ENCODE measurements around the gene FASN. TPM values are rescaled to one million over a fixed set of nuclear protein-coding genes. Genes with fewer than 3 reads are reported as not detected.

Gene FASN
- total and polyA plus RNA-seq, 2 donors (not counting 1 experiment from before 2014, with no cell fraction given), result 36.8 to 242 TPM

DNA sequence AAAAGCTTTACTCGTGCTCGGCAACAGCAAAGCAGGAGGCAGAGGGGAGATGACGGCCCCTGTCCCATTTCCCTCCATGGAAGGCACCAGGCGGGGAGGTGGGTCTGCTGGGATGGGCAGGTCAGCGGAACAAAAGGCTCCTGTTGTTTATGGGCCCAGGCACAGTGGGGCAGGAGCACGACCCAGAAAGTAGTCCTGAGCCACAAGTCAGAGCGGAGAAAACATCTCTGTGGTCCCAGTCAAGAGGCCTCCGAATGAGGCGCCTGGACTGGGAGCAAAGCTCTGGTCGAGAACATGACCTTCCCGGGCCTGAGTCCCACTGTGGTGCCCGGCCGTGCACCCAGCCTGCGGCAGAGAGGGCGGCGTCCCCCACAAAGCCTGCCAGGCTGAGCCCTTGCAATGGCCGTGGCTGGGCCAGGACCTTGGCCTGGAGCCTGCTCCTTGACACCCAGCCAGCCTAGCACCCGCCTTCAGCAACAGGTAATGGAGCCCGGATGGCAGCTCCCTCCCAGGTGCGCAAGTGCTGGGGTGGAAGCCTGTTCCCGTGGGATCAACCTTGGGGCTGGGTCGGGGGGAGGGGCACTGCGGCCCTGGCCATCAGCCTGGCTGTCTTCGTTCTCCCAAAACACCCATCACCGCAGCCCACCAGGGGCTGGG lies 50.0 kb downstream of the FASN start:
- Histone ChIP-seq H3K27me3 (ENCODE audit: control insufficient read depth, insufficient read depth, low read length) (no peaks in the 10 kb centered on the region), H4K20me1 (ENCODE audit: control insufficient read depth, extremely low read depth, insufficient read depth, low read length) (no peaks in the 10 kb centered on the region), H3K9ac (ENCODE audit: insufficient read depth, low read length) (no peak overlapping the region), H3K36me3 (ENCODE audit: control insufficient read depth, insufficient read depth, low read length) (peaks cover 22% of the 10 kb centered on the region), H3K4me2 (ENCODE audit: extremely low read depth, insufficient read depth, low read length) (no peak overlapping the region), H2AFZ (ENCODE audit: low read length) (no peak overlapping the region), H3K27ac (ENCODE audit: insufficient read depth, low read length) (no peak overlapping the region), H3K4me1 (ENCODE audit: control insufficient read depth, extremely low read depth, insufficient read depth, low read length) (peaks cover 4% of the 10 kb centered on the region), H3K4me3 (replicated peaks in 1 of 4; ENCODE audit: control extremely low read depth in 1 of 4, insufficient read depth in 1 of 4, low read depth in 3 of 4, low read length in 4 of 4) (no peak overlapping the region), H3K79me2 (ENCODE audit: control insufficient read depth, insufficient read depth, low read length) (peaks cover 12% of the 10 kb centered on the region), H3K9me3 (ENCODE audit: control insufficient read depth, insufficient read depth, low read depth, low read length) (no peaks in the 10 kb centered on the region)
- no peak for TF ChIP-seq EZH2 (IDR thresholded peaks at IDR 0.05; ENCODE audit: low read length, missing control alignments)
- TF ChIP-seq, protein P1, sequence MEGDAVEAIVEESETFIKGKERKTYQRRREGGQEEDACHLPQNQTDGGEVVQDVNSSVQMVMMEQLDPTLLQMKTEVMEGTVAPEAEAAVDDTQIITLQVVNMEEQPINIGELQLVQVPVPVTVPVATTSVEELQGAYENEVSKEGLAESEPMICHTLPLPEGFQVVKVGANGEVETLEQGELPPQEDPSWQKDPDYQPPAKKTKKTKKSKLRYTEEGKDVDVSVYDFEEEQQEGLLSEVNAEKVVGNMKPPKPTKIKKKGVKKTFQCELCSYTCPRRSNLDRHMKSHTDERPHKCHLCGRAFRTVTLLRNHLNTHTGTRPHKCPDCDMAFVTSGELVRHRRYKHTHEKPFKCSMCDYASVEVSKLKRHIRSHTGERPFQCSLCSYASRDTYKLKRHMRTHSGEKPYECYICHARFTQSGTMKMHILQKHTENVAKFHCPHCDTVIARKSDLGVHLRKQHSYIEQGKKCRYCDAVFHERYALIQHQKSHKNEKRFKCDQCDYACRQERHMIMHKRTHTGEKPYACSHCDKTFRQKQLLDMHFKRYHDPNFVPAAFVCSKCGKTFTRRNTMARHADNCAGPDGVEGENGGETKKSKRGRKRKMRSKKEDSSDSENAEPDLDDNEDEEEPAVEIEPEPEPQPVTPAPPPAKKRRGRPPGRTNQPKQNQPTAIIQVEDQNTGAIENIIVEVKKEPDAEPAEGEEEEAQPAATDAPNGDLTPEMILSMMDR (conservative IDR thresholded peaks at IDR 0.05 in 1 of 2, IDR thresholded peaks at IDR 0.05 in 1 of 2; ENCODE audit: low read depth in 1 of 2, low read length in 2 of 2), result no peak
- DNase-seq (ENCODE audit: low read depth in 2 of 2), result no peak

DNA sequence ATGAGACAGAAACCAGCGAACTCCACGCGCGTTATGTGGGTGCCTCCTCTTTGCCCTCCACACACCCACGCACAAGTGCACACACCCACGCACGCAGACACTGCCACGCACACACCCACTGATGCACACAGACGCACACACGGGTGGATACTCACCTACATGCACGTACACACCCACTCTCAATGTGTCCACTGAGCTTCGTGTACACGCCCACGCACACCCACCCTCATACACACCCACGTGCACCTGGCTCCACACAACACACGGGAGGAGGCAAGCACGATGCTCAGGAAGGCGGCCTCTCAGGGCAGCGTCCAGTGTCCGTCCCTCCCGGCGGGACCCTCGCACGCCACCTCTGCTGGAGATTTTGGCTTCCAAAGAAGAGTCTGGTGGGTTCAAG lies 50.7 kb downstream of the FASN start:
- peaks cover 5% of the 10 kb centered on the region for H3K79me2 ChIP-seq (ENCODE audit: control insufficient read depth, insufficient read depth, low read length)
- peaks cover 22% of the 10 kb centered on the region for H3K36me3 ChIP-seq (ENCODE audit: control insufficient read depth, insufficient read depth, low read length)
- peaks cover 3% of the 10 kb centered on the region for H3K4me1 ChIP-seq (ENCODE audit: control insufficient read depth, extremely low read depth, insufficient read depth, low read length)
- H2AFZ ChIP-seq (ENCODE audit: low read length), result no peak overlapping the region
- H3K27ac ChIP-seq (ENCODE audit: insufficient read depth, low read length), result no peak overlapping the region
- no peak overlapping the region for H3K4me3 ChIP-seq (replicated peaks in 1 of 4; ENCODE audit: control extremely low read depth in 1 of 4, insufficient read depth in 1 of 4, low read depth in 3 of 4, low read length in 4 of 4)
- no peaks in the 10 kb centered on the region for H4K20me1 ChIP-seq (ENCODE audit: control insufficient read depth, extremely low read depth, insufficient read depth, low read length)
- H3K4me2 ChIP-seq (ENCODE audit: extremely low read depth, insufficient read depth, low read length), result no peak overlapping the region
- TF ChIP-seq, protein P1 (conservative IDR thresholded peaks at IDR 0.05 in 1 of 2, IDR thresholded peaks at IDR 0.05 in 1 of 2; ENCODE audit: low read depth in 1 of 2, low read length in 2 of 2), result no peak
- no peak for TF ChIP-seq EZH2 (IDR thresholded peaks at IDR 0.05; ENCODE audit: low read length, missing control alignments)
- no peak for DNase-seq (ENCODE audit: low read depth in 2 of 2)
- no peaks in the 10 kb centered on the region for H3K27me3 ChIP-seq (ENCODE audit: control insufficient read depth, insufficient read depth, low read length)
- H3K9ac ChIP-seq (ENCODE audit: insufficient read depth, low read length), result no peak overlapping the region
- H3K9me3 ChIP-seq (ENCODE audit: control insufficient read depth, insufficient read depth, low read depth, low read length), result no peaks in the 10 kb centered on the region

DNA sequence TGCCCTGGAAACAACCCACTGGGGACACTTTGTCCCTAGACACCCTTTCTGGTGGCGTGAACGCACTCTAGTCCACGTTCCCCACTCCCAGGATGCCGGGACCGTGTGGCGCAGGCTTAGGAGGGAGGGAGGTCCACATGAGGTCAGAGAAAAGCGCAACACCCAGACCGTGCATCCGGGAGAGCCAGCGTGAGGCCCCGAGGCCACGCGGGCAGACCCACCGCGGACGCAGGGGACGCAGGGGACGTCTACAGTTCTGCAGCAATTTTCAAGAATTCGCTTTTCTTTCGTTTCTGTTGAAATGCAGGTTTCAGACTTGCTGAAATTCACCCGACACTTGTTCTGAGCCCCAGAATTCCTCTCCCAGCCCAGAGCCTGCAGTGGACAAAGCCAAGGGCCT lies 51.1 kb downstream of the FASN start:
- Histone ChIP-seq H2AFZ (ENCODE audit: low read length) (no peak overlapping the region), H3K36me3 (ENCODE audit: control insufficient read depth, insufficient read depth, low read length) (peaks cover 22% of the 10 kb centered on the region), H3K4me1 (ENCODE audit: control insufficient read depth, extremely low read depth, insufficient read depth, low read length) (peaks cover 3% of the 10 kb centered on the region), H4K20me1 (ENCODE audit: control insufficient read depth, extremely low read depth, insufficient read depth, low read length) (no peaks in the 10 kb centered on the region), H3K4me2 (ENCODE audit: extremely low read depth, insufficient read depth, low read length) (no peak overlapping the region), H3K27me3 (ENCODE audit: control insufficient read depth, insufficient read depth, low read length) (no peaks in the 10 kb centered on the region), H3K9me3 (ENCODE audit: control insufficient read depth, insufficient read depth, low read depth, low read length) (no peaks in the 10 kb centered on the region), H3K9ac (ENCODE audit: insufficient read depth, low read length) (no peak overlapping the region), H3K4me3 (replicated peaks in 1 of 4; ENCODE audit: control extremely low read depth in 1 of 4, insufficient read depth in 1 of 4, low read depth in 3 of 4, low read length in 4 of 4) (no peak overlapping the region), H3K79me2 (ENCODE audit: control insufficient read depth, insufficient read depth, low read length) (peaks cover 2% of the 10 kb centered on the region), H3K27ac (ENCODE audit: insufficient read depth, low read length) (no peak overlapping the region)
- DNase-seq (ENCODE audit: low read depth in 2 of 2), result no peak
- TF ChIP-seq, protein P1 (conservative IDR thresholded peaks at IDR 0.05 in 1 of 2, IDR thresholded peaks at IDR 0.05 in 1 of 2; ENCODE audit: low read depth in 1 of 2, low read length in 2 of 2), result no peak
- no peak for TF ChIP-seq EZH2 (IDR thresholded peaks at IDR 0.05; ENCODE audit: low read length, missing control alignments)
